Parathyroid adenoma (tissue), 2 donors: ENCODE measurements around the gene HOXA9.
A peak's percentile ranks its signal among the peaks of the same experiment; 100 is the strongest.

Source experiments
- H2AFZ ChIP-seq: fragments of 300-600 bp; sonication (generic); one replicate; pipeline ENCODE4 v1.7.0; 2017; ENCODE audit warnings: antibody characterized with exemption, mild to moderate bottlenecking
- H3K27ac ChIP-seq: fragments of 300-600 bp; sonication (generic); one replicate; pipeline ENCODE4 v1.7.0; 2017
- H3K27me3 ChIP-seq: fragments of 300-600 bp; sonication (generic); one replicate; pipeline ENCODE4 v1.7.0; 2017; ENCODE audit warnings: low read length; ENCODE audit not compliant: control insufficient read depth, insufficient read depth
- H3K36me3 ChIP-seq: fragments of 300-600 bp; sonication (generic); one replicate; pipeline ENCODE4 v1.7.0; 2017; ENCODE audit warnings: low read length; ENCODE audit not compliant: control insufficient read depth, insufficient read depth
- H3K4me1 ChIP-seq: fragments of 300-600 bp; sonication (generic); one replicate; pipeline ENCODE4 v1.7.0; 2017; ENCODE audit warnings: control low read depth
- H3K4me2 ChIP-seq: fragments of 300-600 bp; sonication (generic); one replicate; pipeline ENCODE4 v1.7.0; 2017; ENCODE audit warnings: low read length
- H3K4me3 ChIP-seq: fragments of 300-600 bp; sonication (generic); one replicate; pipeline ENCODE4 v1.7.0; 2017; ENCODE audit warnings: low read depth, low read length
- H3K79me2 ChIP-seq: fragments of 300-600 bp; sonication (generic); one replicate; pipeline ENCODE4 v1.7.0; 2017; ENCODE audit warnings: control low read depth
- H3K9ac ChIP-seq: fragments of 300-600 bp; sonication (generic); one replicate; pipeline ENCODE4 v1.7.0; 2017; ENCODE audit warnings: mild to moderate bottlenecking
- H3K9me3 ChIP-seq: fragments of 300-600 bp; sonication (generic); one replicate; pipeline ENCODE4 v1.7.0; 2017; ENCODE audit warnings: low read length; ENCODE audit not compliant: control insufficient read depth
- TF ChIP-seq, protein P1 (sequence below): fragments of 300-600 bp; sonication (generic); IDR thresholded peaks from one replicate; pipeline ENCODE4 v1.7.0; 2017; ENCODE audit warnings: antibody characterized with exemption, mild to moderate bottlenecking
- donor health status: primary hyperparathyroidism.

Gene HOXA9

GRCh38 chr7:27151931-27152815 lies 13.2 kb downstream of the HOXA9 start, which contains the start of gene HOXA3:
Gene HOXA3 (minus strand): TSS chr7:27152583. CDS start chr7:27110640, 41,943 bp downstream.
- H2AFZ ChIP-seq, result peak within 1 kb of the TSS; percentile 20
- no peaks in the 10 kb centered on the region for H3K79me2 ChIP-seq
- H3K4me3 ChIP-seq, result peak within 1 kb of the TSS; percentile 57
- no peak within 1 kb of the TSS for H3K27ac ChIP-seq
- H3K9ac ChIP-seq, result no peak within 1 kb of the TSS
- H3K9me3 ChIP-seq, result no peaks in the 10 kb centered on the region
- no peaks in the 10 kb centered on the region for H3K4me1 ChIP-seq
- TF ChIP-seq, protein P1, sequence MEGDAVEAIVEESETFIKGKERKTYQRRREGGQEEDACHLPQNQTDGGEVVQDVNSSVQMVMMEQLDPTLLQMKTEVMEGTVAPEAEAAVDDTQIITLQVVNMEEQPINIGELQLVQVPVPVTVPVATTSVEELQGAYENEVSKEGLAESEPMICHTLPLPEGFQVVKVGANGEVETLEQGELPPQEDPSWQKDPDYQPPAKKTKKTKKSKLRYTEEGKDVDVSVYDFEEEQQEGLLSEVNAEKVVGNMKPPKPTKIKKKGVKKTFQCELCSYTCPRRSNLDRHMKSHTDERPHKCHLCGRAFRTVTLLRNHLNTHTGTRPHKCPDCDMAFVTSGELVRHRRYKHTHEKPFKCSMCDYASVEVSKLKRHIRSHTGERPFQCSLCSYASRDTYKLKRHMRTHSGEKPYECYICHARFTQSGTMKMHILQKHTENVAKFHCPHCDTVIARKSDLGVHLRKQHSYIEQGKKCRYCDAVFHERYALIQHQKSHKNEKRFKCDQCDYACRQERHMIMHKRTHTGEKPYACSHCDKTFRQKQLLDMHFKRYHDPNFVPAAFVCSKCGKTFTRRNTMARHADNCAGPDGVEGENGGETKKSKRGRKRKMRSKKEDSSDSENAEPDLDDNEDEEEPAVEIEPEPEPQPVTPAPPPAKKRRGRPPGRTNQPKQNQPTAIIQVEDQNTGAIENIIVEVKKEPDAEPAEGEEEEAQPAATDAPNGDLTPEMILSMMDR, result no peak
- no peaks in the 10 kb centered on the region for H3K36me3 ChIP-seq
- H3K27me3 ChIP-seq, result peaks cover 16% of the 10 kb centered on the region
- peak within 1 kb of the TSS; percentile 92 for H3K4me2 ChIP-seq

GRCh38 chr7:27151341-27151930 lies 13.9 kb downstream of the HOXA9 start:
- no peak overlapping the region for H3K9ac ChIP-seq
- TF ChIP-seq, protein P1, result no peak
- peak overlapping the region; percentile 57 for H3K4me3 ChIP-seq
- no peaks in the 10 kb centered on the region for H3K4me1 ChIP-seq
- H3K36me3 ChIP-seq, result no peaks in the 10 kb centered on the region
- no peak overlapping the region for H3K27ac ChIP-seq
- H3K4me2 ChIP-seq, result peak overlapping the region; percentile 92
- H3K9me3 ChIP-seq, result no peaks in the 10 kb centered on the region
- H3K79me2 ChIP-seq, result no peaks in the 10 kb centered on the region
- H3K27me3 ChIP-seq, result peaks cover 12% of the 10 kb centered on the region
- H2AFZ ChIP-seq, result peak overlapping the region; percentile 75

GRCh38 chr7:27150568-27151340 lies 14.6 kb downstream of the HOXA9 start:
- Histone ChIP-seq H3K36me3 (no peaks in the 10 kb centered on the region), H3K4me3 (peak overlapping the region; percentile 57), H3K9me3 (no peaks in the 10 kb centered on the region), H3K4me2 (peak overlapping the region; percentile 92), H3K9ac (no peak overlapping the region), H3K27me3 (peaks cover 6% of the 10 kb centered on the region), H3K27ac (no peak overlapping the region), H2AFZ (peak overlapping the region; percentile 75), H3K79me2 (no peaks in the 10 kb centered on the region), H3K4me1 (no peaks in the 10 kb centered on the region)
- TF ChIP-seq, protein P1, result peak; percentile 79

DNA sequence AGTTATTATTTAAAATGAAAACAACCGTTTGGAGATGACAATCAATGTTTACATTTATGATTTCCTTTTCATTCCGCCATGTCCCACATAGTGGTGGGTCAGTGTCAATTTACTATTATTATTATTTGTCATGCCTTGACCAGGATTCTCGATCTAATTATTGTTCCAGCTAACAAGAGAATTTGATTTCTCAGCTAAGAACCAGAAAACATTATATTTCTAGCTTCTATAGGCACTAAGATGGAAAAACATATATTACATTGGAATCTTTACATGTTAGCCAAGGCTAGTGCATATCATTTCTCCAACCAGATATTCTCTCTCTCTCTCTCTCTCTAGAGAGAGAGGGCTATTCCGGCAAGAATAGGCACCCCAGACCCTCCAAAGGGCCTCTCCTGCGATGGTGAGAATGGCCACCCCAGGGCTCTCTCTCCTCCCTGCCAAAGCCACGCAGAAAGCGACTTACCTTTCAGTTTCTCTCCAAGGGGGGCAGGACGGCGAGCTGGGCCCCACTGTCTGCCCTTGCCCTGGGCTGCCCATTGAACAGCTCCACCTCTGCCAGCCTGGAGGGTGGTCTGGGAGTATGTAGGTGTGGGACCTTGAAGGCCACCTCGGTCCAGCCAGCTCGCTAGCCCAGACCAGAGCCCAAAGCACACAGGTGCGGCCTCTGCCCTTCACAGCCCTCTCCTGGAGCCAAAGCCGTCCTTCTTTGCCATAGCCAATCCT lies 15.3 kb downstream of the HOXA9 start:
- Histone ChIP-seq H3K9me3 (no peaks in the 10 kb centered on the region), H3K4me2 (peak overlapping the region; percentile 92), H3K4me1 (no peaks in the 10 kb centered on the region), H2AFZ (no peak overlapping the region), H3K9ac (no peak overlapping the region), H3K27ac (no peak overlapping the region), H3K79me2 (no peaks in the 10 kb centered on the region), H3K27me3 (peaks cover 3% of the 10 kb centered on the region), H3K36me3 (no peaks in the 10 kb centered on the region), H3K4me3 (peak overlapping the region; percentile 57)
- TF ChIP-seq, protein P1, result no peak
